Measurements from ENCODE around the gene SON.
"Not testable (repeated sequence)": the region's sequence is repeated elsewhere in the genome, so short reads cannot be mapped to it uniquely, and the experiment has no call there.

The SON gene

DNA sequence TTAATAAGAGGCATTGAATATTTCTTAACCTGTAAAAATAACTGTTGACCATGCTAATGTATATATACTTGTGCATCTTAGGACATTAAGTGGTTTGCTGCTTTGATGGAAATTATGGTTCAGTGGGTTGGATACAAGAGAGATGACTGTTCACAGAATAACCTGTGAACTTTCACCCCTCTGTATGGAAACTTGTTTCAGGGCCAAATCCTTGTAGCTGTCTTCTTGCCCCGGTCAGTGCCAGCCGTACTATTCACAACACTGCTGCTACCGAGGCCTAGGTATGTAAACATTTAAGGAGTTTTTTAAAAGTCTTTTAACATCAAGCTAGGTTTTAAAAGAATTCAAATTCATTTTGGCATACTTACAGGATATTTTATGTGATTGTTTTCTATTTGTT, 29.5 kb downstream of the SON start:
- in situ Hi-C loops (cut with MboI; ENCODE audit: low sequenced_read_pairs) = no loop called here

DNA sequence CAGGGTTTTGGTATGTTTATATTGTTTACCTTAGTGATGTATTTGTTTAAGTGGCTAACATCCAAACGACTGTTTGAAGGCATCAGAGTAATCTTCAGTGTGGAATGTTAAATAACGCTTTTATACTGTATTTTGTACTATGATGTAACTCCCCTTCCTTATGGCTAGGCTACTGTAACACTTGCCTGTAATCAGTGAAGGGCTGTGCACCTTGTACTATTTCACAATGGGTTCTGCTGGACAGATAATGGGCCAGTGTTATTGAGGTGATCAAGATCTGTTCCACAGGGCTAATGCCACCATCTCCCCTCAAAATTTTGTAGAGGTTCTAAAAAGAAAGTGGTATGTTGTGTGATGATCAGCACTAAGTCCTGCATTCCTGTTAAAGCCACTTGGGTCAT, 33.9 kb downstream of the SON start:
- in situ Hi-C loops (cut with MboI; ENCODE audit: low sequenced_read_pairs) = not testable (repeated sequence)

DNA sequence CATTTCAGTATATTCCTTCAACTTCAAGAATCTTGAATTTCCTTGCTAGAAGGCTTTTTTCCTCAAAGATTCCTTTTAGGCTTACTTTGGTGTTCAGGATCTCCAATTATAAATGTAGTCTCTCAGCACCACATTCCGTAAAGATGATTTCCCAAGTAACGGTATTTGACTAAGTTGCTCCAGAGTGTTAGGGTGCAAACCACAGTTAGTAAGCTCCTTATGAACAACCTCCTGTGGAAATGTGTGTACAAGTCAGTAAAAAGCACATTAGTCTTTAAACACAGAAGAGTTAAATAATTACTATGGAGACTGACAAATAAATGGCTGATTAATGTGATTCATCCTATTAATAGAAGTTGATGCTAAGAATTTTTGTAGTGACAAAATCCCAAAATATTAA, 35.4 kb downstream of the SON start:
- in situ Hi-C loops (cut with MboI; ENCODE audit: low sequenced_read_pairs) = no loop called here

- in situ Hi-C loops (cut with MboI; ENCODE audit: low sequenced_read_pairs) = no loop called here
Observed at GRCh38 chr21:33578959-33579542, 36.2 kb downstream of the SON start.

GRCh38 chr21:33584455-33584854, 41.6 kb downstream of the SON start:
- in situ Hi-C loops (cut with MboI; ENCODE audit: low sequenced_read_pairs) = loop anchor here (10.0 kb wide), 1 partner anchor 60 kb away; no protein-coding TSS in a partner anchor

- in situ Hi-C loops (cut with MboI; ENCODE audit: low sequenced_read_pairs) = loop anchor here (10.0 kb wide), 1 partner anchor 62 kb away; no protein-coding TSS in a partner anchor
Observed at GRCh38 chr21:33586927-33587326, 44.1 kb downstream of the SON start.

GRCh38 chr21:33587792-33588484, 45.1 kb downstream of the SON start:
- in situ Hi-C loops (cut with MboI; ENCODE audit: low sequenced_read_pairs) = loop anchor here (10.0 kb wide), 1 partner anchor 63 kb away; no protein-coding TSS in a partner anchor

DNA sequence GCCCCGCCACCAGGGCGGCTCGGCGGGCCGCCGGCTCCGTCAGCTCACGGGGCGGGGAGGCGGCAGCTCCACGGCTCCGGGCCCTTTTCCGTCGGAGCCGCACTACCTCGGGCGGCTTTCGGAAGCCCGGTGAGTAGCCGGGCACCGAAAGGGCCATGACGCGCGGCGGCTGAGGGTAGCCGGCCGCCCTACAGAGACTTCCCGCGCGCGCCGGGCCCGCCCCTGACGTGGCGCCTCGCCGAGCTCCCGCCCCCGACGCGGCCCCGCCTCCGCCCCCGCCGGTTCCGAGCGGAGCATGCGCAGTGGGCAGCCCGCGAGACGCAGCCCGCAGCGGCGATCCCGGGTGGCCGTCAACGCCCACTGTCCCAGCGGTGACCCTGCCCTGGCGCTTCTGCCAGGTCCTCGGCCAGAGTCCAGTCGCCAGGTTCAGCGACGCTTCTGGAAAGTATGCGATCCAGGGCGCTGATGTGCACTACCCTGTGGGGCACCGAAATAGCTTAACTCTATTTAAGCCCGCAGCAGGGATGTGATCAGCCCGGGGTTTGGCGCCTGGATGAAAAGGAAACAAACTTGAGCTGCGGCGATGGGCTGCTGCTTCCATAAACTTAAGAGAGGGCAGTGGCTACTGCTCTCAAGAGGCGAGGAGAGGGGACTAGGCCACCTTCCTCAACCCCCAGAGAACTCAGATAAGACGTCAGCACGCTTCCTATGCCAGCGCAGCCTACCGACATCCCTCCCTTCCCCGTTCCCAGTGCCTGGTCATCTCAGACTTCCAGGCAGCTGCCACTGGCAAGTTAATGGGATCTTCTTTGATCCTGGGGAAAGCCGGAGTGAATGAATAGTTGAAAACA, 45.9 kb downstream of the SON start, which contains the start of gene DONSON:
DONSON (minus strand) TSS at position 200 of the 851 bp plus-strand sequence; CDS start at position 157, 43 bp downstream.
- in situ Hi-C loops (cut with MboI; ENCODE audit: low sequenced_read_pairs) = loop anchor here (10.0 kb wide), 1 partner anchor 64 kb away; no protein-coding TSS in a partner anchor

GRCh38 chr21:33598051-33598450, 55.2 kb downstream of the SON start:
- in situ Hi-C loops (cut with MboI; ENCODE audit: low sequenced_read_pairs) = no loop called here

DNA sequence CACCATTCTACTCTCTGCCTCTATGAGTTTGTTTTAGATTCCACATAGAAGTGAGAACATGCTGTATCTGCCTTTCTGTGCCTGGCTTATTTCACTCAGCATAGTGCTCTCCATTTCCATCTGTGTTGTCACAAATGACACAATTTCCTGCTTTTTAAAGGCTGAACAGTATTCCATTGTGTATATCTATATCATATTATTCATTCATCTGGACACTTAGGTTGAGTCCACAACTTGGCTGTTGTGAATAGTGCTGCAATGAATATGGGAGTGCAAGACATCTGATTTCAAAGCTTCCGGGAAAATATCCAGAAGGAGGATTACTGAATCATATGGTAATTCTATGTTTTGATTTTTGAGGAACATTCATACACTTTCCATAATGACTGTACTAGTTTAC, 65.7 kb downstream of the SON start:
- in situ Hi-C loops (cut with MboI; ENCODE audit: low sequenced_read_pairs) = no loop called here

DNA sequence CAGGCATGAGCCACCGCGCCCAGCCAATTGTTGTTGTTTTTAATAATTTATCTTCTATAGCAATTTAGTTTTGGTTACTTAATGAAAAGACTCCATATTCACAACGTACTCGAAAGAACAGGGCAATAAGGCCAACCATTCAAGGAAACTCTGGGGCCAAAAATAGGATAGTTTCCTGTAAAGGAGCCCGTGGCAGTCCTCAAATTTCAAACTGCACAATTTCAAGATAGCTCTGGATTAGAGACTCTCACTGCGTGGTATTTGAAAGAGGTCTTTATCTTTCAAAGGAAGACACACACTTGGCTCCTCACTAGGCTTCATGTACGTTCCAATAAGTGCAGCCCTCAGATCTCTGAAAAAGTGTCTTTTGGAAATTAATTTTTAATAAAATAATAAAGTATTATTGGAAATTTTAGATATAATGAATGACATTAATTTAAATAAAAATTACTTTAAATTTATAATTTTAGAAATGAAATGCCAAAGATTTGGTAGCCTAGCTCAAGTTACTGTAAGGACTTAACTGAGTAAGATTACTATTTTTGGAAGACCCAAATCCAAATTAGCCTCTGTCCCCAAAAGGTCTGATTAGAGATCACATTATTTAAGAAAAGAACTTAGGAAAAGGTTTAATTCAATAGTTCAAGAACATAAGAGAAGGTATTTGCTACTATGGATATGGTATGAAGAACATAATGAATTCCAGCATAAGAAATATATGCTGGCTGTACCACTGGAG, 68.3 kb downstream of the SON start:
- in situ Hi-C loops (cut with MboI; ENCODE audit: low sequenced_read_pairs) = no loop called here

DNA sequence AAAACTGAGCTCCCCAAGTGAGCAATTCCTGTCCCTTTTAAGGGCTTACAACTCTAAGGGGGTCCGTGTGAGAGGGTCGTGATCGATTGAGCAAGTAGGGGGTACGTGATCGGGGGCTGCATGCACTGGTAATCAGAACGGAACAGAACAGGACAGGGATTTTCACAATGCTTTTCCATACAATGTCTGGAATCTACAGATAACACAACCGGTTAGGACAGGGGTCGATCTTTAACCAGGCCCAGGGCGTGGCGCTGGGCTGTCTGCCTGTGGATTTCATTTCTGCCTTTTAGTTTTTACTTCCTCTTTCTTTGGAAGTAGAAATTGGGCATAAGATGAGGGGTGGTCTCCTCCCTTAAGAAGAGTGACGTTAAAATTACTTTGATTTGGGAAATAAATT, 74.7 kb downstream of the SON start:
- in situ Hi-C loops (cut with MboI; ENCODE audit: low sequenced_read_pairs) = not testable (repeated sequence)

DNA sequence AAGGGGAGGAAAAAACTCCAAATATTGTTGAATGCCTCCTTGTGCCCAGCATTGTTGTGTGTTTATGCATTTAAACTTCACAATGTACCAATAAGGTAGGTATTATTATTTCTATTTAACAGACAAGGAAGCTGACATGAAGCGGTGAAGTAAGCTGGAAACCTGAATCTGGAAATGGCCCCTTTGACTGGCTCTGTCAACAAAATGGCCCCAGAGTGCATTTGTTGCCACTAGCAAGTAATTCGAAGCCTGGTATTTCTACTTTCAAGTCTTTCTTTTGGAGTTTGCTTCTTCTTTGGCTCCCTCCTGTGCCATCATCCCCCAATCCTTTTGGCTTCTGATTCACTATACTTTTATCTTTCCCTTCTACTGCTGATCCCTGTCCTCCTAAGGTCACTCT, 75.6 kb downstream of the SON start:
- in situ Hi-C loops (cut with MboI; ENCODE audit: low sequenced_read_pairs) = no loop called here

- in situ Hi-C loops (cut with MboI; ENCODE audit: low sequenced_read_pairs) = no loop called here
Observed at GRCh38 chr21:33619726-33620125, 76.9 kb downstream of the SON start.

DNA sequence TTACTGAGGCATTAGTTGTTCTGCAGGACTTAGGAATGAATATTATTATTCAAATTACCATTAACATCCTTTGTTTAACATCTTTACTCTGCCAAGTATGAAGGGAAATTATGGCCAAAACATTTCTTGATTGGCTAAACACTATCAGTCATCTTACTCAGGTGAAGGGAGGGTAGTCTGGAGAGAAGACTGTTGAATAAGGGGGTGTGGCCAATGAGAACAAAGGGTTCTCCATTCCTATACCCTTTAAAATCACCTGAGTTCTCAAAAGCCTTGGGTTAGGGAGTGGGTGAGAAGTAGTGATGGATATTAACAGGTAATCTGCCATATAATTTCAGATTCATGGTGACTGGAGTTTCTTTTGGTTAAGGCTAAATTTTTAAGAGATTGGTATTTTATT, 79.4 kb downstream of the SON start:
- in situ Hi-C loops (cut with MboI; ENCODE audit: low sequenced_read_pairs) = no loop called here

- in situ Hi-C loops (cut with MboI; ENCODE audit: low sequenced_read_pairs) = not testable (repeated sequence)
Observed at GRCh38 chr21:33626151-33626550, 83.3 kb downstream of the SON start.

Data from HL-60/S4 (cell line).